ENCODE measurements around the gene EXOSC5. TPM values are rescaled to one million over a fixed set of nuclear protein-coding genes. Genes with fewer than 3 reads are reported as not detected.
"Not testable (repeated sequence)": the region's sequence is repeated elsewhere in the genome, so short reads cannot be mapped to it uniquely, and the experiment has no call there.

EXOSC5 gene
- total and polyA plus RNA-seq, 4 donors = 5.5 to 15.4 (median 9.3) TPM

DNA sequence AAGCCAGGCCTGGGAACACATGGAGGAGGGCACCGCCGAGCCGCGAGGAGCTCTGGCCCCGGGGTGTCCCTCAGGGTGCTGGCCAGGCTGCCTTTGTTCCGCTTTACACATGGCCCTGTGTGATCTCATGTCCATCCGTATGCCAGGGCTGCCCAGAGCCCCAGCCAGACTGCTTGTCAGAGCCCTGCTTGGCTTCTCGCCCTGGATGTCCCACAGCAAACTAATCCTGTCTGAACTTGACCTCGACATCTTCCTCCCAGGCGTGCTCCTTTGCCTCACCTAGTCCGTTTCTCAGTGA, 14.8 kb upstream of the EXOSC5 start:
- peaks cover 0 to 6% of the 10 kb centered on the region in 2 donors for H3K4me1 ChIP-seq (ENCODE audit: control insufficient read depth in 1 of 2, insufficient read depth in 2 of 2, low read length in 2 of 2)
- intact Hi-C loops (cut with DNase I) = no loop called here
- no peak overlapping the region for H3K4me3 ChIP-seq (ENCODE audit: low read length in 2 of 2)
- no peaks in the 10 kb centered on the region for H3K27me3 ChIP-seq (ENCODE audit: control insufficient read depth in 1 of 2, insufficient read depth in 2 of 2, low read length in 1 of 2)
- no peaks in the 10 kb centered on the region for H3K9me3 ChIP-seq (ENCODE audit: control insufficient read depth, low read length)
- H3K27ac ChIP-seq (ENCODE audit: low read depth in 1 of 2, low read length in 2 of 2) = no peak overlapping the region
- no peak for DNase-seq
- peaks cover 0 to 2% of the 10 kb centered on the region in 2 donors for H3K36me3 ChIP-seq (ENCODE audit: control insufficient read depth in 1 of 2, insufficient read depth in 2 of 2, low read length in 1 of 2)
- WGBS, 2 donors = 62 to 84% methylated on average over 9 to 11 of the region's 11 CpGs
- ATAC-seq (ENCODE audit: low FRiP score) = peak; percentile 27

DNA sequence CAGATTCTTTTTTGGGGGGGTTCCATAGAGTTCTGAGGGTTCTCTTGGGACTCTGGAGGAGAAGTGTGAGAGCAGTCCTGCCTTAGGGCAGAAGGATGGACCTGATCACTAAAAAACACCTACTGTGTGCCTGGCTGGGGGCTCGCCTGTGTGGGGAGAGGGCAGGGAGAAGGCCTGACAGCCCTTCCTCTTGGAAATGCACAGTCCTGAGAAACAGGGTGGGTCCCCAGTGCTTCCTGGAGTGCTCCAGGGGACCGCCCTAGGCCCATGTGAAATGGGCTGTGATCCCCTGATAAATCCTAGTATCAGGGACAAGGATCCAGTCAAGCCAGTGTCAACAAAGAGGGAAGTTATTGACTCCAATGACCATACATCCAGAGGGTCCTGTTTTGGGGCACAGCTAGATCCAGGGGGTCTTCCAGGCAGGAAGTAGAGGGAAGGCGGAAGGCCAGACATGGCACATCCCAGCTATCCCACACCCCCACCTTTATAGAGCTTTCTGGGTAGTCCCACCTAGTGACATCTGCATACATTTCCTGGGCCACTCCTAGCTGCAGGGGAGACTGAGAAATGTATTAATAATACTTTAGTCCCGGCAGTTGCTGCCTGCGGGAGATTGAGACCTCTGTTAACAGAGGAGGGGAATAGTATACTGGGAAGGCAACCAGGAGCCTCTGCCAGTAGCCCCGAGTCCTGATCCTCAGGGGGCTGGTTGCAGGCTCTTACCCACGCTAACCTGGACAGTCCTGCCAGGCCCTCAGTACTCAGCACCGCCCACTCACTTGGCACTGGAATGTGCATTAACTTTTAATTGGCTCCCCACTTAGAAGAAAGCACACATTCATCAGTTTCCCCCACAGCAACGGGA, 14.2 kb upstream of the EXOSC5 start:
- no peaks in the 10 kb centered on the region for H3K27me3 ChIP-seq (ENCODE audit: control insufficient read depth in 1 of 2, insufficient read depth in 2 of 2, low read length in 1 of 2)
- H3K27ac ChIP-seq (ENCODE audit: low read depth in 1 of 2, low read length in 2 of 2) = no peak overlapping the region
- no peak for ATAC-seq (ENCODE audit: low FRiP score)
- peaks cover 0 to 2% of the 10 kb centered on the region in 2 donors for H3K36me3 ChIP-seq (ENCODE audit: control insufficient read depth in 1 of 2, insufficient read depth in 2 of 2, low read length in 1 of 2)
- H3K4me3 ChIP-seq (ENCODE audit: low read length in 2 of 2) = no peak overlapping the region
- H3K4me1 ChIP-seq (ENCODE audit: control insufficient read depth in 1 of 2, insufficient read depth in 2 of 2, low read length in 2 of 2) = peaks cover 0 to 6% of the 10 kb centered on the region in 2 donors
- DNase-seq = no peak
- 61 to 73% methylated on average over 9 of the region's 9 CpGs for WGBS, 2 donors
- intact Hi-C loops (cut with DNase I) = no loop called here
- no peaks in the 10 kb centered on the region for H3K9me3 ChIP-seq (ENCODE audit: control insufficient read depth, low read length)

DNA sequence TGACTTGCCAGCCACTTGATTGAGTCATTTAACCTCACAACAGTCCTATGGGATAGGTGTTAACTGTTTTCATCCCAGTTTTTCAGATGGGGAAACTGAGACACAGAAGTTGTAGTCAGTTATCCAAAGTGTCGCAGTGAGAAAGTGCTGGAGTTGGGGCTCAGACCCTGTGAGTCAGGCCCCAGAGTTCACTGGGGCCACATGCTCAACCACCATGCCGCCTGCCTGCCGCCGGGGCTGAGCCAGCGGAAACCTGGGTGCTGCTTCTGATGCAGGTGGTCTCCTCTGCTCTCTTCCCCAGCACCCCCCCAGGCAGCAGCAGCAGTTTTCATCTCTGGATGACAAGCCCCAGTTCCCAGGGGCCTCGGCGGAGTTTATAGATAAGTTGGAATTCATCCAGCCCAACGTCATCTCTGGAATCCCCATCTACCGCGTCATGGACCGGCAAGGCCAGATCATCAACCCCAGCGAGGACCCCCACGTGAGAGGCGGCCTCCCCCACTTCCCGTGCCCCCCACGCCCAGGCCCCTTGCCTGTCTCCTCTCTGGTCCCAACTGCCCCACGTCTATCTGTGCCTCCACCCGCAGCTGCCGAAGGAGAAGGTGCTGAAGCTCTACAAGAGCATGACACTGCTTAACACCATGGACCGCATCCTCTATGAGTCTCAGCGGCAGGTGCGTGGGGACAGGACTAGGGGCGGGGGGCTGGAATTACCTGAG, 13.3 kb upstream of the EXOSC5 start:
- H3K27me3 ChIP-seq (ENCODE audit: control insufficient read depth in 1 of 2, insufficient read depth in 2 of 2, low read length in 1 of 2) = no peaks in the 10 kb centered on the region
- no peak overlapping the region for H3K27ac ChIP-seq (ENCODE audit: low read depth in 1 of 2, low read length in 2 of 2)
- H3K36me3 ChIP-seq (ENCODE audit: control insufficient read depth in 1 of 2, insufficient read depth in 2 of 2, low read length in 1 of 2) = no peaks in the 10 kb centered on the region
- ATAC-seq (ENCODE audit: low FRiP score) = no peak
- no peak for DNase-seq
- H3K4me1 ChIP-seq (ENCODE audit: control insufficient read depth in 1 of 2, insufficient read depth in 2 of 2, low read length in 2 of 2) = peaks cover 0 to 6% of the 10 kb centered on the region in 2 donors
- WGBS, 2 donors = 85 to 88% methylated on average over 23 of the region's 23 CpGs
- intact Hi-C loops (cut with DNase I) = no loop called here
- no peak overlapping the region for H3K4me3 ChIP-seq (ENCODE audit: low read length in 2 of 2)
- H3K9me3 ChIP-seq (ENCODE audit: control insufficient read depth, low read length) = no peaks in the 10 kb centered on the region

DNA sequence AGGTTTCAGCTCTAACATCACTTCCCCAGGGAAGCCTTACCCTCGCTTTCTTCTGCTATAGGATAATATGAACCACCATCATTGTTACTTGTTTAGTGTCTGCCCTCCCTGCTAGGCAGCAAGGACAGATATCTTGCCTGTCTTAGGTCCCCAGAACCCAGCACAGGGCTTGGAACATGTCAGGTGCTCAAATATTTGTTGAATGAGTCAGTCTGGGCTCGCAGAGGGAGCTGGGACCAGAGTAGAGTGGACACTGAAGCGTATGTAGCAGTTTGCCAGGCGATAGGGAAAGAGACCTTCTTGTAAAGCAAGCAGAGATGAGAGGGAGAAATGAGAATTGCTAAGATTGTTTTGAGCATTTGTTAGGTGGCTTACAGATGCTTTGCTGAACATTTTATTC, 12.1 kb upstream of the EXOSC5 start:
- ATAC-seq (ENCODE audit: low FRiP score) = no peak
- no peaks in the 10 kb centered on the region for H3K27me3 ChIP-seq (ENCODE audit: control insufficient read depth in 1 of 2, insufficient read depth in 2 of 2, low read length in 1 of 2)
- H3K9me3 ChIP-seq (ENCODE audit: control insufficient read depth, low read length) = no peaks in the 10 kb centered on the region
- no peak overlapping the region for H3K4me3 ChIP-seq (ENCODE audit: low read length in 2 of 2)
- peak overlapping the region in 1 of 2 donors; percentile 32 for H3K27ac ChIP-seq (ENCODE audit: low read depth in 1 of 2, low read length in 2 of 2)
- DNase-seq = no peak
- intact Hi-C loops (cut with DNase I) = no loop called here
- 28 to 31% methylated on average over 4 of the region's 4 CpGs for WGBS, 2 donors
- peaks cover 0 to 6% of the 10 kb centered on the region in 2 donors for H3K4me1 ChIP-seq (ENCODE audit: control insufficient read depth in 1 of 2, insufficient read depth in 2 of 2, low read length in 2 of 2)
- no peaks in the 10 kb centered on the region for H3K36me3 ChIP-seq (ENCODE audit: control insufficient read depth in 1 of 2, insufficient read depth in 2 of 2, low read length in 1 of 2)

- H3K27ac ChIP-seq (ENCODE audit: low read depth in 1 of 2, low read length in 2 of 2) = peak overlapping the region in 1 of 2 donors; percentile 32
- intact Hi-C loops (cut with DNase I) = not testable (repeated sequence)
Observed at GRCh38 chr19:41408846-41409245, 11.7 kb upstream of the EXOSC5 start.

GRCh38 chr19:41408256-41408655, 11.1 kb upstream of the EXOSC5 start:
- no peak for DNase-seq
- no peak overlapping the region for H3K27ac ChIP-seq (ENCODE audit: low read depth in 1 of 2, low read length in 2 of 2)
- H3K9me3 ChIP-seq (ENCODE audit: control insufficient read depth, low read length) = no peaks in the 10 kb centered on the region
- ATAC-seq (ENCODE audit: low FRiP score) = no peak
- WGBS, 2 donors = 56 to 70% methylated on average over 4 of the region's 4 CpGs
- H3K4me1 ChIP-seq (ENCODE audit: control insufficient read depth in 1 of 2, insufficient read depth in 2 of 2, low read length in 2 of 2) = peaks cover 0 to 6% of the 10 kb centered on the region in 2 donors
- H3K4me3 ChIP-seq (ENCODE audit: low read length in 2 of 2) = no peak overlapping the region
- no peaks in the 10 kb centered on the region for H3K36me3 ChIP-seq (ENCODE audit: control insufficient read depth in 1 of 2, insufficient read depth in 2 of 2, low read length in 1 of 2)
- intact Hi-C loops (cut with DNase I) = no loop called here
- no peaks in the 10 kb centered on the region for H3K27me3 ChIP-seq (ENCODE audit: control insufficient read depth in 1 of 2, insufficient read depth in 2 of 2, low read length in 1 of 2)

More at GRCh38 chr19:41408846-41409245, 11.7 kb upstream of the EXOSC5 start:
- not testable (repeated sequence) for DNase-seq; ATAC-seq (ENCODE audit: low FRiP score); H3K4me1 ChIP-seq (ENCODE audit: control insufficient read depth in 1 of 2, insufficient read depth in 2 of 2, low read length in 2 of 2); H3K9me3 ChIP-seq (ENCODE audit: control insufficient read depth, low read length); H3K27me3 ChIP-seq (ENCODE audit: control insufficient read depth in 1 of 2, insufficient read depth in 2 of 2, low read length in 1 of 2); H3K36me3 ChIP-seq (ENCODE audit: control insufficient read depth in 1 of 2, insufficient read depth in 2 of 2, low read length in 1 of 2); H3K4me3 ChIP-seq (ENCODE audit: low read length in 2 of 2)
- WGBS, 2 donors = 94 to 98% methylated on average over 5 of the region's 5 CpGs

- no peak for ATAC-seq (ENCODE audit: low FRiP score)
- Histone ChIP-seq H3K27ac (ENCODE audit: low read depth in 1 of 2, low read length in 2 of 2) (no peak overlapping the region), H3K4me1 (ENCODE audit: control insufficient read depth in 1 of 2, insufficient read depth in 2 of 2, low read length in 2 of 2) (peaks cover 0 to 6% of the 10 kb centered on the region in 2 donors)
Observed at GRCh38 chr19:41407271-41407670, 10.1 kb upstream of the EXOSC5 start.

GRCh38 chr19:41405776-41406175, 8.6 kb upstream of the EXOSC5 start:
- H3K4me3 ChIP-seq (ENCODE audit: low read length in 2 of 2) = no peak overlapping the region
- intact Hi-C loops (cut with DNase I) = no loop called here
- H3K27me3 ChIP-seq (ENCODE audit: control insufficient read depth in 1 of 2, insufficient read depth in 2 of 2, low read length in 1 of 2) = no peaks in the 10 kb centered on the region
- ATAC-seq (ENCODE audit: low FRiP score) = no peak
- DNase-seq = no peak
- H3K27ac ChIP-seq (ENCODE audit: low read depth in 1 of 2, low read length in 2 of 2) = no peak overlapping the region
- H3K4me1 ChIP-seq (ENCODE audit: control insufficient read depth in 1 of 2, insufficient read depth in 2 of 2, low read length in 2 of 2) = peaks cover 0 to 6% of the 10 kb centered on the region in 2 donors
- H3K9me3 ChIP-seq (ENCODE audit: control insufficient read depth, low read length) = no peaks in the 10 kb centered on the region
- H3K36me3 ChIP-seq (ENCODE audit: control insufficient read depth in 1 of 2, insufficient read depth in 2 of 2, low read length in 1 of 2) = no peaks in the 10 kb centered on the region
- 73 to 81% methylated on average over 6 of the region's 6 CpGs for whole genome bisulfite sequencing, 2 donors

More at GRCh38 chr19:41407271-41407670, 10.1 kb upstream of the EXOSC5 start:
- intact Hi-C loops (cut with DNase I) = no loop called here
- no peak for DNase-seq
- H3K9me3 ChIP-seq (ENCODE audit: control insufficient read depth, low read length) = no peaks in the 10 kb centered on the region
- 58 to 69% methylated on average over 4 of the region's 4 CpGs for WGBS, 2 donors
- H3K4me3 ChIP-seq (ENCODE audit: low read length in 2 of 2) = no peak overlapping the region
- no peaks in the 10 kb centered on the region for H3K27me3 ChIP-seq (ENCODE audit: control insufficient read depth in 1 of 2, insufficient read depth in 2 of 2, low read length in 1 of 2)
- H3K36me3 ChIP-seq (ENCODE audit: control insufficient read depth in 1 of 2, insufficient read depth in 2 of 2, low read length in 1 of 2) = no peaks in the 10 kb centered on the region

All from aorta (tissue), 5 donors.